Right lobe of liver (tissue), 4 donors: ENCODE data around the gene RASSF8.

Experiments used
- CTCF ChIP-seq, 4 donors: fragments of 200-600 bp in 3 of 4; fragments of 450-650 bp in 1 of 4; IDR thresholded peaks; one replicate each; pipeline versions ENCODE4 v1.5.1 to v1.8.0; 2016 to 2022; ENCODE audit warnings: antibody characterized with exemption in 4 of 4, mild to moderate bottlenecking in 2 of 4
- POLR2A ChIP-seq: fragments of 450-650 bp; IDR thresholded peaks from one replicate; pipeline ENCODE4 v1.6.1; 2017; ENCODE audit warnings: antibody characterized with exemption, mild to moderate bottlenecking
- donor health status: DM: no; HTN: no; CAD: no.
- donor health status: DM: no; HTN: no; CAD: no.
- donor health status: DM: no; HTN: yes; CAD: no.

DNA sequence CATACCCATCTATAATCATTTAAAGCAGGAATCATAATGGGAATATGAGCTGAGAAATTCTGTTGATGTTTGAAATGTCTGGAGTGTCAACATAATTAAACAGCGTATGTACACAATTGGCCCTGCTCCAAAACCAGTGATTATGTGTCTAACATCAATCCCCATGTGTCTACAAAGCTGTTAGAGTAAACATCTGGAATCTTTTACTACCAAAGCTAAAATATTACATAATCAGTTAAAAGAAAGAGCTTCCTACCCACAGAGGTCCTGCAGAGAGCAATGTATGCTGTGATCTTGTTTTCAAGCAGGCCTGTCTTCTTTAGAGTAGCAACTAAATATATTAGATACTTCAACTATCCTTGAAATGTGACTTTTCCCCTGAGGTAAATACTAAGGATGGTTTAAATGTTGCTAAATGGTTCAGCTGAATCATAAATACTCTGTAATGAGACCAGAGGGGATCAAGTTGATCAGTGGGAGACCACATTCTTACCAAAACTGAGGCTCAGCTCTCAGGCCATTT lies 74.3 kb downstream of the RASSF8 start:
- TF ChIP-seq POLR2A (no peak), CTCF (IDR thresholded peaks at IDR 0.05) (no peak)
